GM23338 (cell line): ENCODE results near the gene ZEB2. TPM values are rescaled to one million over a fixed set of nuclear protein-coding genes. Genes with fewer than 3 reads are reported as not detected.

Experiments
- EZH2phosphoT487 ChIP-seq: fragments of 200-600 bp; sonication (generic); IDR thresholded peaks from one replicate; pipeline ENCODE4 v1.8.1; 2018; ENCODE audit warnings: antibody characterized with exemption; ENCODE audit not compliant: unreplicated experiment
- JUNB ChIP-seq: IDR thresholded peaks from one replicate; pipeline ENCODE4 v1.6.1; 2016; ENCODE audit warnings: antibody characterized with exemption; ENCODE audit not compliant: unreplicated experiment
- NANOG ChIP-seq: IDR thresholded peaks from 2 replicates; pipeline ENCODE4 v1.6.1; 2016; ENCODE audit warnings: antibody characterized with exemption, borderline replicate concordance
- POLR2AphosphoS5 ChIP-seq: IDR thresholded peaks from 2 replicates; pipeline ENCODE4 v1.6.1; 2016; ENCODE audit warnings: antibody characterized with exemption, low read depth
- STAT1 ChIP-seq: IDR thresholded peaks from one replicate; pipeline ENCODE4 v1.6.1; 2016; ENCODE audit warnings: antibody characterized with exemption; ENCODE audit not compliant: unreplicated experiment
- ZNF331 ChIP-seq: fragments of 250-450 bp; sonication (Bioruptor Pico); IDR thresholded peaks from 2 replicates; pipeline ENCODE4 v1.5.0; 2020; ENCODE audit warnings: low read depth, mild to moderate bottlenecking, moderate library complexity
- polyA plus RNA-seq: library from polyadenylated mRNA; unstranded; fragments of >200 nt; fragmentation: Nextera tagmentation; extraction: Ambion mirVana; gene quantifications from 2 replicates; pipeline ENCODE4 v1.2.1, GENCODE V29; 2016
- total RNA-seq: library from RNA; depleted of rRNA; stranded (reverse); fragments of >200 nt; shearing (Covaris generic); gene quantifications from 2 replicates; pipeline ENCODE4 v1.2.3, GENCODE V29; 2014
- TF ChIP-seq, protein P1 (sequence below): fragments of 250-450 bp; sonication (Bioruptor Pico); IDR thresholded peaks from 2 replicates; pipeline ENCODE4 v1.5.0; 2020; ENCODE audit warnings: mild to moderate bottlenecking, moderate library complexity
- TF ChIP-seq, protein P2 (sequence below): IDR thresholded peaks from one replicate; pipeline ENCODE4 v1.6.1; 2018; ENCODE audit warnings: antibody characterized with exemption; ENCODE audit not compliant: unreplicated experiment
- TF ChIP-seq, protein P3 (sequence below), 2 experiments: fragments of 200-600 bp in 1 of 2; sonication (generic) in 1 of 2; conservative IDR thresholded peaks; 2 replicates each; pipeline versions ENCODE4 v1.5.1 to v1.6.1; 2016 to 2017; ENCODE audit warnings: antibody characterized with exemption in 2 of 2, low read depth in 2 of 2, mild to moderate bottlenecking in 2 of 2, moderate library complexity in 1 of 2
- TF ChIP-seq, protein P4 (sequence below): IDR thresholded peaks from 2 replicates; pipeline ENCODE4 v1.6.1; 2016; ENCODE audit warnings: antibody characterized with exemption

Gene ZEB2
- total and polyA plus RNA-seq, 2 experiments from 2014 or later = 0.45 TPM; not detected in 1

DNA sequence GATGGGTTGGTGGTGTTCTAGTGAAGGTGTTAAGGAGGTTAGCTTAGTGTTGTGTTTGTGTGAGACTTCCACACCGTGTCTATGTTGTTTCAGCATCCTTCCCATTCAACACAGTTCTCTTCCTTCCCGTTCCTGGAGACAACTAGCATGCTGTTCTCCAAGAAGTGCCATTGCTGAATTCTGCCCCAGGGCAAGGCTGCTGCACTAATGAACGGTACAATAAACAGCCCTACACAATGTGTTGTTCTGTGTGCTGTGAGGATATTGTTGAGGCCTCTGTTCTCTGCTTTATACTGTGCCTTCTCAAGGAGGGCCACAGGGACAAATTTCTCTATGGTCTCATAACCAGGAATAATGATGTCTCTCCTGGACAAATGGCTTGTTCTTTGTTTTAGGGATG lies 39.8 kb upstream of the ZEB2 start (continued):
- TF ChIP-seq, protein P1, sequence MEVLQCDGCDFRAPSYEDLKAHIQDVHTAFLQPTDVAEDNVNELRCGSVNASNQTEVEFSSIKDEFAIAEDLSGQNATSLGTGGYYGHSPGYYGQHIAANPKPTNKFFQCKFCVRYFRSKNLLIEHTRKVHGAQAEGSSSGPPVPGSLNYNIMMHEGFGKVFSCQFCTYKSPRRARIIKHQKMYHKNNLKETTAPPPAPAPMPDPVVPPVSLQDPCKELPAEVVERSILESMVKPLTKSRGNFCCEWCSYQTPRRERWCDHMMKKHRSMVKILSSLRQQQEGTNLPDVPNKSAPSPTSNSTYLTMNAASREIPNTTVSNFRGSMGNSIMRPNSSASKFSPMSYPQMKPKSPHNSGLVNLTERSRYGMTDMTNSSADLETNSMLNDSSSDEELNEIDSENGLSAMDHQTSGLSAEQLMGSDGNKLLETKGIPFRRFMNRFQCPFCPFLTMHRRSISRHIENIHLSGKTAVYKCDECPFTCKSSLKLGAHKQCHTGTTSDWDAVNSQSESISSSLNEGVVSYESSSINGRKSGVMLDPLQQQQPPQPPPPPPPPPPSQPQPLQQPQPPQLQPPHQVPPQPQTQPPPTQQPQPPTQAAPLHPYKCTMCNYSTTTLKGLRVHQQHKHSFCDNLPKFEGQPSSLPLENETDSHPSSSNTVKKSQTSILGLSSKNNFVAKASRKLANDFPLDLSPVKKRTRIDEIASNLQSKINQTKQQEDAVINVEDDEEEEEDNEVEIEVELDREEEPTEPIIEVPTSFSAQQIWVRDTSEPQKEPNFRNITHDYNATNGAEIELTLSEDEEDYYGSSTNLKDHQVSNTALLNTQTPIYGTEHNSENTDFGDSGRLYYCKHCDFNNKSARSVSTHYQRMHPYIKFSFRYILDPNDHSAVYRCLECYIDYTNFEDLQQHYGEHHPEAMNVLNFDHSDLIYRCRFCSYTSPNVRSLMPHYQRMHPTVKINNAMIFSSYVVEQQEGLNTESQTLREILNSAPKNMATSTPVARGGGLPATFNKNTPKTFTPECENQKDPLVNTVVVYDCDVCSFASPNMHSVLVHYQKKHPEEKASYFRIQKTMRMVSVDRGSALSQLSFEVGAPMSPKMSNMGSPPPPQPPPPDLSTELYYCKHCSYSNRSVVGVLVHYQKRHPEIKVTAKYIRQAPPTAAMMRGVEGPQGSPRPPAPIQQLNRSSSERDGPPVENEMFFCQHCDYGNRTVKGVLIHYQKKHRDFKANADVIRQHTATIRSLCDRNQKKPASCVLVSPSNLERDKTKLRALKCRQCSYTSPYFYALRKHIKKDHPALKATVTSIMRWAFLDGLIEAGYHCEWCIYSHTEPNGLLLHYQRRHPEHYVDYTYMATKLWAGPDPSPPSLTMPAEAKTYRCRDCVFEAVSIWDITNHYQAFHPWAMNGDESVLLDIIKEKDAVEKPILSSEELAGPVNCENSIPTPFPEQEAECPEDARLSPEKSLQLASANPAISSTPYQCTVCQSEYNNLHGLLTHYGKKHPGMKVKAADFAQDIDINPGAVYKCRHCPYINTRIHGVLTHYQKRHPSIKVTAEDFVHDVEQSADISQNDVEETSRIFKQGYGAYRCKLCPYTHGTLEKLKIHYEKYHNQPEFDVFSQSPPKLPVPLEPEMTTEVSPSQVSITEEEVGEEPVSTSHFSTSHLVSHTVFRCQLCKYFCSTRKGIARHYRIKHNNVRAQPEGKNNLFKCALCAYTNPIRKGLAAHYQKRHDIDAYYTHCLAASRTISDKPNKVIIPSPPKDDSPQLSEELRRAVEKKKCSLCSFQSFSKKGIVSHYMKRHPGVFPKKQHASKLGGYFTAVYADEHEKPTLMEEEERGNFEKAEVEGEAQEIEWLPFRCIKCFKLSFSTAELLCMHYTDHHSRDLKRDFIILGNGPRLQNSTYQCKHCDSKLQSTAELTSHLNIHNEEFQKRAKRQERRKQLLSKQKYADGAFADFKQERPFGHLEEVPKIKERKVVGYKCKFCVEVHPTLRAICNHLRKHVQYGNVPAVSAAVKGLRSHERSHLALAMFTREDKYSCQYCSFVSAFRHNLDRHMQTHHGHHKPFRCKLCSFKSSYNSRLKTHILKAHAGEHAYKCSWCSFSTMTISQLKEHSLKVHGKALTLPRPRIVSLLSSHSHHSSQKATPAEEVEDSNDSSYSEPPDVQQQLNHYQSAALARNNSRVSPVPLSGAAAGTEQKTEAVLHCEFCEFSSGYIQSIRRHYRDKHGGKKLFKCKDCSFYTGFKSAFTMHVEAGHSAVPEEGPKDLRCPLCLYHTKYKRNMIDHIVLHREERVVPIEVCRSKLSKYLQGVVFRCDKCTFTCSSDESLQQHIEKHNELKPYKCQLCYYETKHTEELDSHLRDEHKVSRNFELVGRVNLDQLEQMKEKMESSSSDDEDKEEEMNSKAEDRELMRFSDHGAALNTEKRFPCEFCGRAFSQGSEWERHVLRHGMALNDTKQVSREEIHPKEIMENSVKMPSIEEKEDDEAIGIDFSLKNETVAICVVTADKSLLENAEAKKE = no peak
- TF ChIP-seq JUNB (no peak), ZNF331 (no peak), NANOG (no peak), EZH2phosphoT487 (no peak), STAT1 (no peak), POLR2AphosphoS5 (no peak)
- TF ChIP-seq, protein P2, sequence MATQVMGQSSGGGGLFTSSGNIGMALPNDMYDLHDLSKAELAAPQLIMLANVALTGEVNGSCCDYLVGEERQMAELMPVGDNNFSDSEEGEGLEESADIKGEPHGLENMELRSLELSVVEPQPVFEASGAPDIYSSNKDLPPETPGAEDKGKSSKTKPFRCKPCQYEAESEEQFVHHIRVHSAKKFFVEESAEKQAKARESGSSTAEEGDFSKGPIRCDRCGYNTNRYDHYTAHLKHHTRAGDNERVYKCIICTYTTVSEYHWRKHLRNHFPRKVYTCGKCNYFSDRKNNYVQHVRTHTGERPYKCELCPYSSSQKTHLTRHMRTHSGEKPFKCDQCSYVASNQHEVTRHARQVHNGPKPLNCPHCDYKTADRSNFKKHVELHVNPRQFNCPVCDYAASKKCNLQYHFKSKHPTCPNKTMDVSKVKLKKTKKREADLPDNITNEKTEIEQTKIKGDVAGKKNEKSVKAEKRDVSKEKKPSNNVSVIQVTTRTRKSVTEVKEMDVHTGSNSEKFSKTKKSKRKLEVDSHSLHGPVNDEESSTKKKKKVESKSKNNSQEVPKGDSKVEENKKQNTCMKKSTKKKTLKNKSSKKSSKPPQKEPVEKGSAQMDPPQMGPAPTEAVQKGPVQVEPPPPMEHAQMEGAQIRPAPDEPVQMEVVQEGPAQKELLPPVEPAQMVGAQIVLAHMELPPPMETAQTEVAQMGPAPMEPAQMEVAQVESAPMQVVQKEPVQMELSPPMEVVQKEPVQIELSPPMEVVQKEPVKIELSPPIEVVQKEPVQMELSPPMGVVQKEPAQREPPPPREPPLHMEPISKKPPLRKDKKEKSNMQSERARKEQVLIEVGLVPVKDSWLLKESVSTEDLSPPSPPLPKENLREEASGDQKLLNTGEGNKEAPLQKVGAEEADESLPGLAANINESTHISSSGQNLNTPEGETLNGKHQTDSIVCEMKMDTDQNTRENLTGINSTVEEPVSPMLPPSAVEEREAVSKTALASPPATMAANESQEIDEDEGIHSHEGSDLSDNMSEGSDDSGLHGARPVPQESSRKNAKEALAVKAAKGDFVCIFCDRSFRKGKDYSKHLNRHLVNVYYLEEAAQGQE = no peak
- TF ChIP-seq, protein P3, sequence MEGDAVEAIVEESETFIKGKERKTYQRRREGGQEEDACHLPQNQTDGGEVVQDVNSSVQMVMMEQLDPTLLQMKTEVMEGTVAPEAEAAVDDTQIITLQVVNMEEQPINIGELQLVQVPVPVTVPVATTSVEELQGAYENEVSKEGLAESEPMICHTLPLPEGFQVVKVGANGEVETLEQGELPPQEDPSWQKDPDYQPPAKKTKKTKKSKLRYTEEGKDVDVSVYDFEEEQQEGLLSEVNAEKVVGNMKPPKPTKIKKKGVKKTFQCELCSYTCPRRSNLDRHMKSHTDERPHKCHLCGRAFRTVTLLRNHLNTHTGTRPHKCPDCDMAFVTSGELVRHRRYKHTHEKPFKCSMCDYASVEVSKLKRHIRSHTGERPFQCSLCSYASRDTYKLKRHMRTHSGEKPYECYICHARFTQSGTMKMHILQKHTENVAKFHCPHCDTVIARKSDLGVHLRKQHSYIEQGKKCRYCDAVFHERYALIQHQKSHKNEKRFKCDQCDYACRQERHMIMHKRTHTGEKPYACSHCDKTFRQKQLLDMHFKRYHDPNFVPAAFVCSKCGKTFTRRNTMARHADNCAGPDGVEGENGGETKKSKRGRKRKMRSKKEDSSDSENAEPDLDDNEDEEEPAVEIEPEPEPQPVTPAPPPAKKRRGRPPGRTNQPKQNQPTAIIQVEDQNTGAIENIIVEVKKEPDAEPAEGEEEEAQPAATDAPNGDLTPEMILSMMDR (conservative IDR thresholded peaks at IDR 0.05; ENCODE audit: low read depth in 2 of 2) = no peak
- TF ChIP-seq, protein P4, sequence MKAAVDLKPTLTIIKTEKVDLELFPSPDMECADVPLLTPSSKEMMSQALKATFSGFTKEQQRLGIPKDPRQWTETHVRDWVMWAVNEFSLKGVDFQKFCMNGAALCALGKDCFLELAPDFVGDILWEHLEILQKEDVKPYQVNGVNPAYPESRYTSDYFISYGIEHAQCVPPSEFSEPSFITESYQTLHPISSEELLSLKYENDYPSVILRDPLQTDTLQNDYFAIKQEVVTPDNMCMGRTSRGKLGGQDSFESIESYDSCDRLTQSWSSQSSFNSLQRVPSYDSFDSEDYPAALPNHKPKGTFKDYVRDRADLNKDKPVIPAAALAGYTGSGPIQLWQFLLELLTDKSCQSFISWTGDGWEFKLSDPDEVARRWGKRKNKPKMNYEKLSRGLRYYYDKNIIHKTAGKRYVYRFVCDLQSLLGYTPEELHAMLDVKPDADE = no peak
